ENCODE data around the gene PDGFC. TPM values are rescaled to one million over a fixed set of nuclear protein-coding genes. Genes with fewer than 3 reads are reported as not detected.
A peak's percentile ranks its signal among the peaks of the same experiment; 100 is the strongest.

The PDGFC gene
- total RNA-seq, 1 experiment from 2014 or later = 4.5 TPM

DNA sequence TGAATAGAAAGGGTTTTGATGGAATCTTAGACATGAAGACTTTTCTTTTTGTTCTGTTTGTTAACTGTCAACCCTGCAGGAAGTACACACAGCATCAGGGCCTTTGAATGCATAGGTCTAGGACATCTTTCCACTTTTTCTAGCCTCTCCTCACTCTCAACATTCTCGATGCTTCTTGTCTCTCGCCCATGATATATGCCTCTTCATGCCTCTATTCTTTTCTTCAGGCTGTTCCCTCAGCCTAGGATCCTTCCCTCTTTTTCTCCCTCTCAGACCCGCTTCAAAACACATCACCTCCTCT lies 9.6 kb downstream of the PDGFC start:
- no peak for DNase-seq
- Histone ChIP-seq H2BK12ac (ENCODE audit: insufficient read length, low read depth, low read length) (no peak overlapping the region), H4K8ac (replicated peaks; ENCODE audit: insufficient read length, low read depth, low read length) (no peak overlapping the region), H3K56ac (ENCODE audit: insufficient read length, low read depth, low read length) (no peak overlapping the region), H3K79me2 (ENCODE audit: insufficient read depth, low read length) (no peaks in the 10 kb centered on the region), H2AFZ (ENCODE audit: low read length) (no peak overlapping the region), H2BK20ac (ENCODE audit: low read depth, low read length, poor library complexity, severe bottlenecking) (no peak overlapping the region), H3K9me3 (ENCODE audit: control insufficient read depth, low read depth, low read length) (no peaks in the 10 kb centered on the region), H2BK15ac (ENCODE audit: low read depth, low read length) (no peak overlapping the region), H3K27ac (ENCODE audit: insufficient read length, low read depth, low read length) (no peak overlapping the region), H4K20me1 (ENCODE audit: control insufficient read depth, insufficient read depth, insufficient read length) (no peaks in the 10 kb centered on the region), H3T11ph (ENCODE audit: low read length) (no peak overlapping the region), H4K91ac (ENCODE audit: insufficient read length, low read depth, low read length) (no peak overlapping the region), H3K27me3 (ENCODE audit: insufficient read depth, low read length) (no peaks in the 10 kb centered on the region), H3K4ac (ENCODE audit: low read depth, low read length) (no peak overlapping the region), H4K5ac (ENCODE audit: insufficient read length, low read depth, low read length) (no peak overlapping the region), H3K4me1 (ENCODE audit: insufficient read depth, low read length) (no peaks in the 10 kb centered on the region), H3K14ac (ENCODE audit: insufficient read depth, low read length) (no peak overlapping the region), H2BK120ac (ENCODE audit: low read depth, low read length, poor library complexity, severe bottlenecking) (no peak overlapping the region), H3K23ac (ENCODE audit: insufficient read length, low read depth, low read length) (no peak overlapping the region), H2AK5ac (ENCODE audit: insufficient read length, low read length) (no peak overlapping the region), H3K23me2 (ENCODE audit: insufficient read length, low read depth, low read length, poor library complexity, severe bottlenecking) (no peaks in the 10 kb centered on the region), H3K9ac (ENCODE audit: extremely low read depth, insufficient read length, low read length) (no peak overlapping the region), H3K79me1 (ENCODE audit: insufficient read depth, low read depth, low read length, poor library complexity, severe bottlenecking) (no peaks in the 10 kb centered on the region), H3K18ac (ENCODE audit: insufficient read length, low read depth, low read length) (no peak overlapping the region), H3K4me2 (ENCODE audit: insufficient read depth, insufficient read length, low read length) (no peak overlapping the region), H2BK5ac (ENCODE audit: insufficient read length, low read length) (no peak overlapping the region)
- Mint-ChIP-seq H3K27ac (peak overlapping the region in 1 of 3 experiments; percentile 12; a peak in 2 of 7 replicates), H3K9me3 (no peaks in the 10 kb centered on the region), H3K36me3 (ENCODE audit: insufficient read depth in 1 of 3, low read depth in 3 of 3) (no peaks in the 10 kb centered on the region), H3K27me3 (ENCODE audit: low read depth) (no peaks in the 10 kb centered on the region; the same call in 1 of the 2 replicates), H3K4me1 (peaks cover 2 to 10% of the 10 kb centered on the region in 2 experiments; a peak in 2 of 4 replicates), H3K4me3 (no peak overlapping the region)
- TF ChIP-seq, protein P1, sequence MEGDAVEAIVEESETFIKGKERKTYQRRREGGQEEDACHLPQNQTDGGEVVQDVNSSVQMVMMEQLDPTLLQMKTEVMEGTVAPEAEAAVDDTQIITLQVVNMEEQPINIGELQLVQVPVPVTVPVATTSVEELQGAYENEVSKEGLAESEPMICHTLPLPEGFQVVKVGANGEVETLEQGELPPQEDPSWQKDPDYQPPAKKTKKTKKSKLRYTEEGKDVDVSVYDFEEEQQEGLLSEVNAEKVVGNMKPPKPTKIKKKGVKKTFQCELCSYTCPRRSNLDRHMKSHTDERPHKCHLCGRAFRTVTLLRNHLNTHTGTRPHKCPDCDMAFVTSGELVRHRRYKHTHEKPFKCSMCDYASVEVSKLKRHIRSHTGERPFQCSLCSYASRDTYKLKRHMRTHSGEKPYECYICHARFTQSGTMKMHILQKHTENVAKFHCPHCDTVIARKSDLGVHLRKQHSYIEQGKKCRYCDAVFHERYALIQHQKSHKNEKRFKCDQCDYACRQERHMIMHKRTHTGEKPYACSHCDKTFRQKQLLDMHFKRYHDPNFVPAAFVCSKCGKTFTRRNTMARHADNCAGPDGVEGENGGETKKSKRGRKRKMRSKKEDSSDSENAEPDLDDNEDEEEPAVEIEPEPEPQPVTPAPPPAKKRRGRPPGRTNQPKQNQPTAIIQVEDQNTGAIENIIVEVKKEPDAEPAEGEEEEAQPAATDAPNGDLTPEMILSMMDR (conservative IDR thresholded peaks at IDR 0.05) = no peak
- no CpG with 5 or more reads among the region's 3 CpGs for WGBS (ENCODE audit: extremely low coverage, insufficient read length, low lambda C conversion rate)
